Neural progenitor cell (in vitro differentiated cells): ENCODE measurements around the gene GP9. TPM values are rescaled to one million over a fixed set of nuclear protein-coding genes. Genes with fewer than 3 reads are reported as not detected.

Experiments
- total RNA-seq: library from RNA; depleted of rRNA; stranded (reverse); fragments of >200 nt; gene quantifications from 2 replicates; pipeline ENCODE4 v1.2.3, GENCODE V29; 2015; ENCODE audit warnings: low replicate concordance

GP9 gene
- total RNA-seq, 1 donor from 2014 or later: not detected

Other genes starting within 250 kb of the GP9 start
- gene ACAD9, start 181.2 kb upstream of the GP9 start, total RNA-seq: 25.0 and 35.7 TPM in 2 replicates
- 5.3 and 5.5 TPM in 2 replicates for gene CFAP92, start 66.7 kb upstream of the GP9 start, total RNA-seq
- 1.1 and 1.5 TPM in 2 replicates for gene EFCC1, start 59.5 kb upstream of the GP9 start, total RNA-seq
- gene RAB43, start 61.0 kb downstream of the GP9 start, total RNA-seq: 0.36 and 9.0 TPM in 2 replicates
- 22.5 and 31.9 TPM in 2 replicates for gene ISY1, start 100.3 kb downstream of the GP9 start, total RNA-seq
- 424 and 495 TPM in 2 replicates for gene CNBP, start 123.1 kb downstream of the GP9 start, total RNA-seq
- gene COPG1, start 188.8 kb downstream of the GP9 start, total RNA-seq: 65.4 and 79.3 TPM in 2 replicates
- 25.1 and 28.6 TPM in 2 replicates for gene HMCES, start 218.1 kb downstream of the GP9 start, total RNA-seq